ENCODE data around the gene RFTN2.

RFTN2 gene

GRCh38 chr2:197628043-197628500 lies 47.3 kb downstream of the RFTN2 start:
- no peaks in the 10 kb centered on the region for H3K79me2 ChIP-seq (ENCODE audit: insufficient read depth, low read length)
- DNase-seq (no peak), ATAC-seq (ENCODE audit: insufficient read depth, low read depth) (no peak)
- H3K4me1 ChIP-seq (ENCODE audit: insufficient read depth, low read length) = no peaks in the 10 kb centered on the region
- no peaks in the 10 kb centered on the region for H3K36me3 ChIP-seq (ENCODE audit: insufficient read depth, low read length)
- no peak overlapping the region for H3K27ac ChIP-seq (ENCODE audit: low read length)
- no peak overlapping the region for H3K9ac ChIP-seq (ENCODE audit: low read depth, low read length)
- H3K4me2 ChIP-seq (ENCODE audit: insufficient read depth, low read length) = no peak overlapping the region
- no peaks in the 10 kb centered on the region for H3K27me3 ChIP-seq (ENCODE audit: insufficient read depth, low read length, poor library complexity)
- H4K20me1 ChIP-seq (ENCODE audit: insufficient read depth, low read length) = no peaks in the 10 kb centered on the region
- H2AFZ ChIP-seq (ENCODE audit: low read depth, low read length) = no peak overlapping the region
- H3K9me3 ChIP-seq (ENCODE audit: insufficient read depth, low read length, severe bottlenecking) = no peaks in the 10 kb centered on the region
- TF ChIP-seq EZH2 (IDR thresholded peaks at IDR 0.05; ENCODE audit: borderline replicate concordance, low read depth, low read length, severe bottlenecking) (no peak), CTCF (IDR thresholded peaks at IDR 0.05; ENCODE audit: borderline replicate concordance, extremely low read depth, low read length, poor library complexity, severe bottlenecking) (no peak)
- no peak overlapping the region for H3K4me3 ChIP-seq (ENCODE audit: low read depth in 1 of 2, low read length in 2 of 2)

GRCh38 chr2:197626965-197627625 lies 48.3 kb downstream of the RFTN2 start:
- no peak overlapping the region for H3K27ac ChIP-seq (ENCODE audit: low read length)

GRCh38 chr2:197620133-197620532 lies 55.3 kb downstream of the RFTN2 start:
- H2AFZ ChIP-seq (ENCODE audit: low read depth, low read length) = no peak overlapping the region
- TF ChIP-seq CTCF (IDR thresholded peaks at IDR 0.05; ENCODE audit: borderline replicate concordance, extremely low read depth, low read length, poor library complexity, severe bottlenecking) = no peak
- DNase-seq = no peak
- H3K79me2 ChIP-seq (ENCODE audit: insufficient read depth, low read length) = no peaks in the 10 kb centered on the region
- no peaks in the 10 kb centered on the region for H3K36me3 ChIP-seq (ENCODE audit: insufficient read depth, low read length)
- no peaks in the 10 kb centered on the region for H3K9me3 ChIP-seq (ENCODE audit: insufficient read depth, low read length, severe bottlenecking)
- no peak overlapping the region for H3K27ac ChIP-seq (ENCODE audit: low read length)
- no peaks in the 10 kb centered on the region for H3K27me3 ChIP-seq (ENCODE audit: insufficient read depth, low read length, poor library complexity)
- H3K4me1 ChIP-seq (ENCODE audit: insufficient read depth, low read length) = no peaks in the 10 kb centered on the region
- H4K20me1 ChIP-seq (ENCODE audit: insufficient read depth, low read length) = no peaks in the 10 kb centered on the region
- no peak overlapping the region for H3K9ac ChIP-seq (ENCODE audit: low read depth, low read length)
- ATAC-seq (ENCODE audit: insufficient read depth, low read depth) = no peak
- H3K4me2 ChIP-seq (ENCODE audit: insufficient read depth, low read length) = no peak overlapping the region
- H3K4me3 ChIP-seq (ENCODE audit: low read depth in 1 of 2, low read length in 2 of 2) = no peak overlapping the region

More at GRCh38 chr2:197626965-197627625, 48.3 kb downstream of the RFTN2 start:
- ATAC-seq (ENCODE audit: insufficient read depth, low read depth) (no peak), DNase-seq (no peak)
- no peaks in the 10 kb centered on the region for H4K20me1 ChIP-seq (ENCODE audit: insufficient read depth, low read length)
- H3K79me2 ChIP-seq (ENCODE audit: insufficient read depth, low read length) = no peaks in the 10 kb centered on the region
- no peak overlapping the region for H3K4me2 ChIP-seq (ENCODE audit: insufficient read depth, low read length)
- H3K27me3 ChIP-seq (ENCODE audit: insufficient read depth, low read length, poor library complexity) = no peaks in the 10 kb centered on the region
- no peak overlapping the region for H2AFZ ChIP-seq (ENCODE audit: low read depth, low read length)
- no peak for TF ChIP-seq EZH2 (IDR thresholded peaks at IDR 0.05; ENCODE audit: borderline replicate concordance, low read depth, low read length, severe bottlenecking)
- no peak for TF ChIP-seq CTCF (IDR thresholded peaks at IDR 0.05; ENCODE audit: borderline replicate concordance, extremely low read depth, low read length, poor library complexity, severe bottlenecking)
- no peak overlapping the region for H3K9ac ChIP-seq (ENCODE audit: low read depth, low read length)
- H3K4me1 ChIP-seq (ENCODE audit: insufficient read depth, low read length) = no peaks in the 10 kb centered on the region
- no peaks in the 10 kb centered on the region for H3K9me3 ChIP-seq (ENCODE audit: insufficient read depth, low read length, severe bottlenecking)
- H3K36me3 ChIP-seq (ENCODE audit: insufficient read depth, low read length) = no peaks in the 10 kb centered on the region
- no peak overlapping the region for H3K4me3 ChIP-seq (ENCODE audit: low read depth in 1 of 2, low read length in 2 of 2)
